Retina (tissue), 1 donor: ENCODE results near the gene MSMP.

ENCODE experiments used
- DNase-seq: peaks from one replicate; pipeline ENCODE4 v3.0.0-alpha.2; 2016

MSMP gene

DNA sequence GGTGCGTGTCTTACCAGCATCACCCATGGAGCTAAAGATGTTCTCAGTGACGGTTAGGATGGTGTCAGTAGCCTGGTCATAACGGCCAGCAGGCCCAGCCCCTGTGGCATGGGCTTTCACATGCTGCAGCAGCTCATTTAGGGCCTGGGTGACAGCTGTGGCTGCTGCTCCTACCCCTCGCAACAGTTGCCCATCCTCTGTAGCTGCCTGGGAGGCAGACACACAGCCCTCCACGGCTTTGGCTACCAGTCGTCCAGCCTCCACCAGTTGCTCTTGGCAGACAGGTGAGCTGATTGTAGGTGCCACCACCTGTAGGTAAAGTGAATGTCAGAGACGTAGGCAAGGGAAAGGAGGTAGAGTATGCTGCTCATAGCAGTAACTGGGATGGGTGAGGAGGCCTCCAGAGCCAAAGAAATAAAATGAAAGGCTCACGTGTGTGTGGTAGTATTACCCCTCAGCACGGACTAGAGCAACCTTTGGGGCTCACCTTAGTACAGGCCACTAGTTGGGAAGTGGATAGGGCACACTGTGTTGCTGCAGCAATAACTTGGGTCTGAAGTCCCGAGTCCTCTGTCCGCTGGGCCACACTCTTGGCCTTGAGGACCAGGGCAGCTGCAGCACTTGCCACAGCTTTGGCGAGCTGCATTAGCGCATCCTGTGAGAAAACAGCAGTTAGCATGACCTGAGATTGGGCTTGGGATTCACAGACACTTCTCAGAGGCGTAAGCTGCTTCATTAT, 36.8 kb downstream of the MSMP start:
- no peak for DNase-seq

DNA sequence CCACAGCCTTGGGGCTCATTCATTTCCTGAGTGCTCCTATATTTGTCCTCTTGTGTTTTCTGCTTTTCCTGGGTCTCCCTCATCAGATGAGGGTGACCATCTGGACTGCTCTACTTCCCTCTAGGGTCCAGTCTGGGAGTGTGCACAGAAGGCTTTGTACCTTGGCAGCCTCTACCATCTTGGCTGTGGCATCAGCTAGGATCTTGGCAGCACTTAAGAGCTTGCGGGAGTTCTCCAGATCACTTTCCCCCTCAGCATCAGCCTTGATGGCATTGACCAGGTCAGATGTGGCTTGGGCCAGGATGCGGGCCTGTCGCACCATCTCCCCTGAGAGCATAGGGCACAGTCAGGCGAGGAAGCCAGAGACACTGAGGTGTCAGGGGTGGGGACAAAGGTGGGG, 37.8 kb downstream of the MSMP start:
- no peak for DNase-seq

GRCh38 chr9:35714579-35715252, 39.4 kb downstream of the MSMP start:
- no peak for DNase-seq

GRCh38 chr9:35714123-35714522, 40.0 kb downstream of the MSMP start:
- no peak for DNase-seq

- DNase-seq: no peak
Observed at GRCh38 chr9:35713578-35713977, 40.5 kb downstream of the MSMP start.

- DNase-seq: no peak
Observed at GRCh38 chr9:35712762-35713400, 41.2 kb downstream of the MSMP start.

- DNase-seq: no peak
Observed at GRCh38 chr9:35711501-35712428, 42.3 kb downstream of the MSMP start.

- DNase-seq: no peak
Observed at GRCh38 chr9:35710818-35711500, 43.1 kb downstream of the MSMP start.

DNA sequence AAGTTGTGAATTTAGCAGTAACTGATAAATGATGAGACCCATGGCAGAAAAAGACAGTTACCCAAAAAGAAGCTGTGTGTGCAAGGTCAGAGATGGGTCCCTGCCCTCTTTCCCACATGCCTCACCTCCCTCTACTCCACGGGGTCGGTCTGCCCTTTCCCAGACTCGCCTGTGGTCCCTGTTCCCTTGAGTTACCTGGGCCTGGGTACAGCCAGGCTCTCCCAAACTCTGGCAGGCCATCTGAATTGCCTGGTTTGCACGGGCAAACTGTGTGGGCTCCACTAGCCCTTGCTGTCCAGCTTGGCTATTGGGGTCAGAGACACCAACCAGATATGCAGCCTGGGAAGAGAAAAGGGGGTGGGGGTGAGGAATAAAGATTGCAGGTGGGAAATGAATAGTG, 45.9 kb downstream of the MSMP start:
- no peak for DNase-seq

GRCh38 chr9:35706951-35707350, 47.1 kb downstream of the MSMP start:
- no peak for DNase-seq

- DNase-seq: no peak
Observed at GRCh38 chr9:35705836-35706430, 48.1 kb downstream of the MSMP start.

DNA sequence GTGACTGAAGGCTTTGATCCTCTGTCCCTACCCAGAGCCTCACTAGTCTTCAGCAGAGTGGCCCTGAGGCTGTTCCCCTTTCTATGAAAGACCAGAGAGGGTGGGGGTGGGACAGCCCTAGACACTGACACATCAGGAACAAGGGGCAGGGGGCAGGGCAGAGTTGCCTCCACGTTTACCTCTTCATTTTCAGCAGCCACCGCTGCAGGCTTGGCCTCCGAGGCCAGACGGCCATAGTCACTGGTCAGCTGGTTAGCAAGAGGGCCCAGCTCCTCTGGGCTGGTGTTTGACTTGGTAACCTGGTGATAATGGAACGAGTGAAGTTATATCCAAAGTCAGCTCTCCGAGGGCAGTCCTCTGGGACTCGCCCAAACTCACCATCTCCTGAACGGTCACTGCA, 48.7 kb downstream of the MSMP start:
- DNase-seq: no peak

GRCh38 chr9:35703906-35704672, 50.0 kb downstream of the MSMP start:
- no peak for DNase-seq
